ENCODE data around the gene ADORA2B. TPM values are rescaled to one million over a fixed set of nuclear protein-coding genes. Genes with fewer than 3 reads are reported as not detected.
"Not testable (repeated sequence)": the region's sequence is repeated elsewhere in the genome, so short reads cannot be mapped to it uniquely, and the experiment has no call there.

Gene ADORA2B
- total RNA-seq, 1 donor from 2014 or later, result 1.4 TPM

DNA sequence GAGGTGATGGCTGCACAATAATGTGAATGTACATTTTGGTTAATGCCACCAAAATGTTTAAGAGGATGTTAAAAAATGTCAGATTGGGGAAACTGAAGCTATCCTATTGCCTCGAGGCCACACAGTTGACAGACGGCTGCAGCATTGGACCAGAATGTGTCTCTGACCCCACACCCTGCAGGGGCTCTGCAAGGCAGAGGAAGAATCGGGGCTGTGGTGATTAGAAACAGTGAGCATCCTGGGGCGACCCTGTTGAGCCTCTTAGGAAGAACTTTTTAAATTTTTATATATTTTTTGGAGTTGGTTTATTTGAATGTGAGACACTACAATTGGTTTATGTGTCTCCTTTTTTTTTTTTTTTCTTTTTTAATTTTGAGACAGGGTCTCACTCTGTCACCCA, 15.0 kb upstream of the ADORA2B start:
- no peak for DNase-seq (ENCODE audit: low spot score)
- no peak overlapping the region for H3K27ac Mint-ChIP-seq
- no peaks in the 10 kb centered on the region for H3K36me3 Mint-ChIP-seq (ENCODE audit: low read depth)
- H3K27me3 Mint-ChIP-seq (ENCODE audit: insufficient read depth), result peaks cover 23% of the 10 kb centered on the region
- no peaks in the 10 kb centered on the region for H3K9me3 Mint-ChIP-seq
- H3K4me3 Mint-ChIP-seq, result no peak overlapping the region
- intact Hi-C loops (cut with micrococcal nuclease), result no loop called here
- H3K4me1 Mint-ChIP-seq (ENCODE audit: low read depth), result no peaks in the 10 kb centered on the region

DNA sequence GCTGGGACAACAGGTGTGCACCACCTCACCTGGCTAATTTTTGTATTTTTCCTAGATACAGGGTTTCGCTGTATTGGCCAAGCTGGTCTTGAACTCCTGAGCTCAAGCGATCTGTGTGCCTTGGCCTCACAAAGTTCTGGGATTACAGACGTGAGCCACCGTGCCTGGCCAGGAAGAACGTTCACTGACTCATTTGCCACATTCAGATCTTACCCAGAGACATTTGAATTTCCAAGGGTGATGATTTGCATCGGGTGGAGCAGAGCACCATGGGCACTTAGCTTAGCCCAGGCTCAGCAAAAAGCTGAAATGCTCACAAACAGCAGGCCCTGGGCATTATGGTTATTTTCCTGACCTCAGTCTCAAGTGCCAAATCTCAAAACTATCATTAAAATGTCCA, 14.5 kb upstream of the ADORA2B start:
- no peak for DNase-seq (ENCODE audit: low spot score)
- no peaks in the 10 kb centered on the region for H3K9me3 Mint-ChIP-seq
- H3K27ac Mint-ChIP-seq, result no peak overlapping the region
- H3K4me1 Mint-ChIP-seq (ENCODE audit: low read depth), result no peaks in the 10 kb centered on the region
- intact Hi-C loops (cut with micrococcal nuclease), result no loop called here
- no peak overlapping the region for H3K4me3 Mint-ChIP-seq
- H3K27me3 Mint-ChIP-seq (ENCODE audit: insufficient read depth), result peaks cover 25% of the 10 kb centered on the region
- H3K36me3 Mint-ChIP-seq (ENCODE audit: low read depth), result no peaks in the 10 kb centered on the region

DNA sequence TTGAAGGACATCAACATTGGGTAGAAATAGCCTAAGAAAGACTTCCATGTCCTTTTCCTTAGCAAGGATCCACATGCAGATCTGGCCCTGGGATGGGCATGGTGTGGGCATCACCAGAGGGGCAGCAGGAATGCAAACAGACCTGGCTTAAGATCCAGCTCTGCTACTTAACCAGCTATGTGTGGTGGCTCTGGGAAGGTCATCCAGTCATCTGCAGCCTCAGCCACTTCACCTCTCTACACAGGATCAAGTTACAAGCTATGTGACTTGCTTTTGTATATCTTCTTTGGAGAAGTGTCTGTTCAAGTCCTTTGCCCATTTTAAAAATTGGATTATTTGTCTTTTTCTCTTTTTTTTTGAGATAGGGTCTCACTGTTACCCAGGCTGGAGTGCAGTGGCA, 13.5 kb upstream of the ADORA2B start:
- no peak for DNase-seq (ENCODE audit: low spot score)
- Mint-ChIP-seq H3K36me3 (ENCODE audit: low read depth) (no peaks in the 10 kb centered on the region), H3K27me3 (ENCODE audit: insufficient read depth) (peaks cover 21% of the 10 kb centered on the region), H3K4me1 (ENCODE audit: low read depth) (no peaks in the 10 kb centered on the region), H3K27ac (no peak overlapping the region), H3K9me3 (no peaks in the 10 kb centered on the region), H3K4me3 (no peak overlapping the region)
- intact Hi-C loops (cut with micrococcal nuclease), result no loop called here

DNA sequence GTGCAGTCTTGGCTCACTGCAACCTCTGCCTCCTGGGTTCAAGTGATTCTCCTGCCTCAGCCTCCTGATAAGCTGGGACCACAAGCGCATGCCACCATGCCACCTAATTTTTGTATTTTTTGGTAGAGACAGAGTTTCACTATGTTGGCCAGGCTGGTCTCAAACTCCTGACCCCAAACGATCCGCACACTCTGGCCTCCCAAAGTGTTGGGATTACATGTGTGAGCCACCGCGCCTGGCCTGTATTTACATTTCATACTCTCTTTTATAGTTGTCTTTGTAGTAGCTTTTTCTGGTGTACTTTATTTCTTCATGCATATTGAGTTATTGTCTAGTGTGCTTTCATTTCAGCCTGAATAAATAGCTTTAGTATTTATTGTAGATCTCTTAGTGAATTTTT, 10.1 kb upstream of the ADORA2B start:
- no peaks in the 10 kb centered on the region for H3K9me3 Mint-ChIP-seq
- H3K36me3 Mint-ChIP-seq (ENCODE audit: low read depth), result no peaks in the 10 kb centered on the region
- intact Hi-C loops (cut with micrococcal nuclease), result no loop called here
- no peak overlapping the region for H3K27ac Mint-ChIP-seq
- no peak overlapping the region for H3K4me3 Mint-ChIP-seq
- H3K4me1 Mint-ChIP-seq (ENCODE audit: low read depth), result no peaks in the 10 kb centered on the region
- DNase-seq (ENCODE audit: low spot score), result no peak
- H3K27me3 Mint-ChIP-seq (ENCODE audit: insufficient read depth), result peaks cover 13% of the 10 kb centered on the region

DNA sequence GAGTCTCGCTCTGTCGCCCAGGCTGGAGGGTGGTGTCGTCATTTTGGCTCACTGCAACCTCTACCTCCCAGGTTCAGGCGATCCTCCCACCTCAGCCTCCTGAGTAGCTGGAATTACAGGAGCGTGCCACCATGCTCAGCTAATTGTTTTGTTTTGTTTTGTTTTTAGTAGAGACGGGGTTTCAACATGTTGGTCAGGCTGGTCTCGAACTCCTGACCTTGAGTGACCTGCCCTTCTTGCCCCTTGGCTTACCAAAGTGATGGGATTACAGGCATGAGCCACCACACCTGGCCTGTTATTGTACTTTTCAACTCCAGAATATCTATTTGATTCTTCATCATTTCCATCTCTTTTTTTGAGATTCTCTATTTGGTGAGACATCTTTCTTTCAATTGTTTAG, 9.0 kb upstream of the ADORA2B start:
- Mint-ChIP-seq H3K4me1 (ENCODE audit: low read depth) (no peaks in the 10 kb centered on the region), H3K27ac (no peak overlapping the region), H3K27me3 (ENCODE audit: insufficient read depth) (peaks cover 19% of the 10 kb centered on the region), H3K4me3 (no peak overlapping the region), H3K36me3 (ENCODE audit: low read depth) (no peaks in the 10 kb centered on the region), H3K9me3 (no peaks in the 10 kb centered on the region)
- no peak for DNase-seq (ENCODE audit: low spot score)
- intact Hi-C loops (cut with micrococcal nuclease), result no loop called here

DNA sequence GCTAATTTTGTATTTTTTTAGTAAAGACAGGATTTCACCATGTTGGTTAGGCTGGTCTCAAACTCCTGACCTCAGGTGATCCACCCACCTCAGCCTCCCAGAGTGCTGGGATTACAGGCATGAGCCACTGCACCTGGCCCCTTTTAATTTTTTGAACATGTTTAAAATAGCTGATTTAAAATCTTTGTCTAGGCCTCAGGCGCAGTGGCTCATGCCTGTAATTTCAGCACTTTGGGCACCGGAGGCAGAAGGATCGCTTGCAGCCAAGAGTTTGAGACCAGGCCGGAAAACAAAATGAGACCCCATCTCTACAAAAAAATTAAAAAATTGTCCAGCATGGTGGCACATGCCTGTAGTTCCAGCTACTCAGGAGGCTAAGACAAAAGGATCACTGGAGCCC, 8.4 kb upstream of the ADORA2B start:
- intact Hi-C loops (cut with micrococcal nuclease); H3K27ac Mint-ChIP-seq; DNase-seq (ENCODE audit: low spot score); H3K9me3 Mint-ChIP-seq; H3K4me1 Mint-ChIP-seq (ENCODE audit: low read depth); H3K36me3 Mint-ChIP-seq (ENCODE audit: low read depth); H3K4me3 Mint-ChIP-seq: not testable (repeated sequence)
- H3K27me3 Mint-ChIP-seq (ENCODE audit: insufficient read depth), result peaks cover 16% of the 10 kb centered on the region

DNA sequence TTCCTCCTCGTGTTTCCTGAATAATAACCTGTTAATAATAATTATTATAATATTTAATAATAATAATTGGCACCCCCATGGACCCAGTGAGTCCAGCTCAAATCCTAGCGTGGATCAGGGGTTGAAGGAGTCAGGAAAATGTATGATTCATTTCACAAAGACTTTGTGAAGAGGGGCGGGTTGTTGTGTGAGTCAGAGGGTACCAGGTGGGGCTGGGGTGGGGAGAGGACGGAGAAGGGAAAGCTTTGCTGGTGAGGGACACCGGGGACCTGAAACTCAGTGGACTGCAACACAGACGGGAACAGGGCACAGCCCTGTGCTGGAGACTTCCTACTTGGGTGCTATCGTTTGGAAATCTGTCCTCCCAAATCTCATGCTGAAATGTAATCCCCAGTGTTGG, 3.1 kb upstream of the ADORA2B start:
- Mint-ChIP-seq H3K36me3 (ENCODE audit: low read depth) (no peaks in the 10 kb centered on the region), H3K4me3 (no peak overlapping the region)
- intact Hi-C loops (cut with micrococcal nuclease), result no loop called here

DNA sequence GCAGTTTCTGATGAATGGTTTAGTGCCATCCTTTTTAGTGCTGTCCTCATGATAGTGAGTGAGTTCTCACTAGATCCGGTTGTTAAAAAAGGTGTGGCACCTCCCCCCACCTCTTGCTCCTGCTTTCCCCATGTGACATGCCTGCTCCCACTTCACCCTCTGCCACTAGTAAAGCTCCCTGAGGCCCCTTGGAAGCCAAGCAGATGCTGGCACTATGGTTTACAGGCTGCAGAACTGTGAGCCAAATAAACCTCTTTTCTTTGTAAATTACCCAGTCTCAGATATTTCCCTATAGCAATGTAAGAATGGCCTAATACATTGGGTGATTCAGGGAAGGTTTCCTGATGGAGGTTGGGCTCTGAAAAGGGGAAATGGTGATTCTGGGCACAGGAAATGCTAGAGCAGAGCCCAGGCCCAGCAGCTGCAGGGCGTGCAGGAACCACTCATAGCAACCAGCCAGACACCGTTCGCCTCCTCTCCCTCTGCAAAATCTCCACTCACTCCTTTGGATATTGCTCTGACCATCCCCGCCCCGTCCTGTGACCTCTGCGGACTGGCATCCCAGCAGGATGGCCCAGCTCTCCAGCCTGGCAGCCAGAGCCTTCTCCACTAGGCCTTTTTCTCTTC, 2.6 kb upstream of the ADORA2B start:
- H3K27ac Mint-ChIP-seq, result no peak overlapping the region
- no peaks in the 10 kb centered on the region for H3K9me3 Mint-ChIP-seq
- peaks cover 32% of the 10 kb centered on the region for H3K27me3 Mint-ChIP-seq (ENCODE audit: insufficient read depth)
- DNase-seq (ENCODE audit: low spot score), result no peak
- no peaks in the 10 kb centered on the region for H3K36me3 Mint-ChIP-seq (ENCODE audit: low read depth)
- intact Hi-C loops (cut with micrococcal nuclease), result no loop called here
- peaks cover 15% of the 10 kb centered on the region for H3K4me1 Mint-ChIP-seq (ENCODE audit: low read depth)
- H3K4me3 Mint-ChIP-seq, result no peak overlapping the region

More for the DNA sequence above, 3.1 kb upstream of the ADORA2B start:
- no peaks in the 10 kb centered on the region for H3K9me3 Mint-ChIP-seq
- no peak for DNase-seq (ENCODE audit: low spot score)
- H3K27ac Mint-ChIP-seq, result no peak overlapping the region
- peaks cover 29% of the 10 kb centered on the region for H3K27me3 Mint-ChIP-seq (ENCODE audit: insufficient read depth)
- H3K4me1 Mint-ChIP-seq (ENCODE audit: low read depth), result peaks cover 11% of the 10 kb centered on the region

DNA sequence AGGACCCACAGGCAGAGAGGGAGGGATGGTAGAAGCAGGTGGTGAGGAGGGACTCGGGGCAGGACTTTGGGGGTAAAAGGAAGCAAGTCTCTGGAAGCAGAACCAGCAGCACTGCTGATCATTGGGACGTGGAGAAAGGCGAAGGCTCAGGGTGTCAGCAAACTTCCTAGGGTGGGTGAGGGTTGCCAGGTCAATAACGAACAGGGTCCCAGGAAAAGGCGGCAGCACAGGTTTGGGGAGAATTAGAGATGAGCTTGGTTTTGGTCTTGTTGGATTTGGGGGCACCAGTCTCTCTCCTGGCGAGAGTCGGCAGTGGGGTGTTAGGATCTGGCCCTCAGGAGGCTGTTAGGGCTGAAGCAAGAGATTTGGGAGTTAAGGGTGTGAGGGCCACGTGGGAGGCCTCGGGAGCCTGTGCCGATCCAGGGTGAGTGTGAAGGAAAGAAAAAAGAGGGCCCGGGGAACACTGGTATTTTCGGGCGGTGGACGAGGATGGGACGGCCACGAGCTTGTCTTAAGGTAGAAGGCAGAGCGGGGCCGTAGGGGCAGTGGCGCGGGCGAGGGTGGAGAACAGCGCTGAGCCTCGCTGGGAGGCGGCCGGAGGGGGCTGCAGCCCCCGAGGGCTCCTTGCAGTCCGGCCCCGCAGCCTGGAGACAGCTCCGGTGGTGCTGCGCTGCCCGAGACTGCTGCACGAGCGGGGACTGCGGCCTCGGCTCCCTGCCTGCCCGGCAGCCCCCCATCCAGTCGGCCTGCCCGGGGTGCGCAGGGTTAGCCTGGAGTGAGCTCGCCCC, 765 bp upstream of the ADORA2B start:
- peaks cover 32% of the 10 kb centered on the region for H3K27me3 Mint-ChIP-seq (ENCODE audit: insufficient read depth)
- no peaks in the 10 kb centered on the region for H3K9me3 Mint-ChIP-seq
- no peak for DNase-seq (ENCODE audit: low spot score)
- intact Hi-C loops (cut with micrococcal nuclease), result no loop called here
- H3K36me3 Mint-ChIP-seq (ENCODE audit: low read depth), result no peaks in the 10 kb centered on the region
- peak overlapping the region; percentile 67 for H3K4me3 Mint-ChIP-seq
- peaks cover 16% of the 10 kb centered on the region for H3K4me1 Mint-ChIP-seq (ENCODE audit: low read depth)
- peak overlapping the region; percentile 59 for H3K27ac Mint-ChIP-seq

DNA sequence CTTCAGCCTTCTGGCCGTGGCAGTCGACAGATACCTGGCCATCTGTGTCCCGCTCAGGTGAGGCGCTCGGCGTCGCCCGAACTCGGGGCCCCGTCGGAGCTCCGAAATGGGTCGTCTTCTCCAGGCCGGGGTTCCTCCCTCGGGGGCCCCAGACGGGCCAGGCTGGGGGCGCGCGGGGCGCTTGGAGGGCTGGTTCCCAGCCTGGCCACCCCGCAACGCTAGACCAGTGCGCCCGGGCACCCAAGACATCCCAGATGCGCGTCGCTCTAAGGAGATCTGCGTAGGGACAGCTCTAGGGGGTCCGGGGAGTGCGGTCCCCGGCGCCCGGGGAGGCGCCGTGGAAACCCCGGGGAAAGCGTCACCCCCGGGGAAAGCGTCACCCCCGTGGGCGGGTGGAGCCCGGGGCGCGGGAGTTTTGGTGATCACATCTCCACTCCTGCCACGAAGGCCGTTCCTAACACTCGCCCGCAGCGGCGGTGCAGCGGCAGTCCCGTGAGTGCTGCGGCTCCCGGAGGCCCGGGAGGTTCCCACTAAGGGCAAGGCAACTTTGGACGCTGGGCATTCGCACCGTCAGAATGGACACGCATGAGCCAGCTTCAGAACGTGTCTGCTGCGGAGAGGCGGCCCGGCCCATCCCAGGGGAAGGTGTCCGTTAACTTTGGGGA, 729 bp downstream of the ADORA2B start:
- Mint-ChIP-seq H3K27me3 (ENCODE audit: insufficient read depth) (peaks cover 31% of the 10 kb centered on the region), H3K36me3 (ENCODE audit: low read depth) (no peaks in the 10 kb centered on the region), H3K9me3 (no peaks in the 10 kb centered on the region), H3K4me3 (peak overlapping the region; percentile 71), H3K27ac (no peak overlapping the region), H3K4me1 (ENCODE audit: low read depth) (peaks cover 16% of the 10 kb centered on the region)
- intact Hi-C loops (cut with micrococcal nuclease), result loop anchor here (1.0 kb wide), 2 partner anchors 14 to 53 kb away; no protein-coding TSS in a partner anchor
- no peak for DNase-seq (ENCODE audit: low spot score)

DNA sequence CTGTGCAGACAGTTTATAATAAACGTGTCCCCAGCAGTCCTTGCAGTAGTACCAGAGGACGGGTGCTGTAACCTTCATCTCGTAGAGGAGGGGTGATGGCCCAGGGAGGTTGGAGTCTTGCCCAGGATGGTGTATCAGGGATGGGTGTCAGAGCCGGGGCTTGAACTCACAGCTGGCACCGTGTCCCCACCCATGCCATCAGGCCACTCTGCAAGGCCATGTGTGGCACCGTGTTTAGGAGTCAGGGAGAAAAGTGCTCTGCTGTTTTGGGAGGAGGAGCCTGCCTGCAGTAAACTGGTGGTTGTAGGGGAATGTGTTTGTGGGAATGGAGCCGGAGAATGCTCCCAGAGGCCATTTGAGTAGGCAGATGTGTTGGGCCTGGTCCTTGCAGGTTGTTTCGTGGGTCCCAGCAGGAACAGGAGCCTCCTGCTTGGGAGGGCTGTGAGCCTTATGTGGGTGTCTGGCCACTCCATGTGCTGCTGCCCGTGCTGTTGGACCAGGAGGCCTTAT, 1.7 kb downstream of the ADORA2B start:
- Mint-ChIP-seq H3K4me3 (peak overlapping the region; percentile 68), H3K27me3 (ENCODE audit: insufficient read depth) (peaks cover 32% of the 10 kb centered on the region), H3K9me3 (no peaks in the 10 kb centered on the region), H3K27ac (no peak overlapping the region), H3K36me3 (ENCODE audit: low read depth) (no peaks in the 10 kb centered on the region), H3K4me1 (ENCODE audit: low read depth) (peaks cover 16% of the 10 kb centered on the region)
- no peak for DNase-seq (ENCODE audit: low spot score)
- intact Hi-C loops (cut with micrococcal nuclease), result no loop called here

DNA sequence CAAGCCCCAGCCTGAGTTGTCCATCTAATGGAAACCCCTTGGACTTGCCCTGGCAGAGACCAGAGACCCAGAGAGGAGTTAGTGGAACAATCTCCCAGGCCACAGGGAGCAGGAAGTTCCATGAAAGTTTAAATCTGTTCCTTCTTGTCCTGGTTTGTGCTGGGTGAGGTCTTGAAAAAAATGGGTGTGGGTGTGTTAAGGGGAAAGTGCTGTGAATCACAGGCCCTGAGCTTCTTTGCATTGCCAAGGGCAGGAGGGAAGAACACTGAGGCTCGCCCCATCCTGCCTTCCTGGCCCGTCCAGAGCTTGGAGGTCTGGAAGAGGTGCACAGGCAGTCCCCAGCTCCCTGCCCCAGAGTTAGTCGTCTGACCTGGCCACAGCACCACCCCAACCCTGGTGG, 2.3 kb downstream of the ADORA2B start:
- Mint-ChIP-seq H3K9me3 (no peaks in the 10 kb centered on the region), H3K27ac (no peak overlapping the region), H3K27me3 (ENCODE audit: insufficient read depth) (peaks cover 33% of the 10 kb centered on the region), H3K36me3 (ENCODE audit: low read depth) (no peaks in the 10 kb centered on the region), H3K4me1 (ENCODE audit: low read depth) (peaks cover 16% of the 10 kb centered on the region), H3K4me3 (no peak overlapping the region)
- intact Hi-C loops (cut with micrococcal nuclease), result no loop called here
- DNase-seq (ENCODE audit: low spot score), result no peak

Data from activated T-helper 1 cell treated with anti-CD3 and anti-CD28 coated beads, Interleukin-12 subunit alpha, Interleukin-12 subunit beta, Interleukin-2, Interleukin-4 antibody, amounts not matched to agents 30 ng/mL and 10 ng/mL and 1 ng/mL, durations not matched to agents 14 hours and 24 hours and 36 hours (primary cell).